ENCODE results near the gene PERP. TPM values are rescaled to one million over a fixed set of nuclear protein-coding genes. Genes with fewer than 3 reads are reported as not detected.

PERP gene
- total RNA-seq, 6 experiments from 2014 or later = 27.9 to 61.6 (median 45.7) TPM

GRCh38 chr6:138113588-138114210 lies 6.5 kb upstream of the PERP start:
- no peaks in the 10 kb centered on the region for H3K27me3 ChIP-seq
- no peak for DNase-seq
- intact Hi-C loops (cut with DNase I) = loop anchor here in 1 of 2 donors (10.0 kb wide), 2 partner anchors 109 to 171 kb away; no protein-coding TSS in a partner anchor
- no peaks in the 10 kb centered on the region for H3K36me3 ChIP-seq
- H3K4me1 ChIP-seq = no peaks in the 10 kb centered on the region
- no peak overlapping the region for H3K27ac ChIP-seq
- 69% methylated on average over 3 of the region's 3 CpGs for WGBS (ENCODE audit: insufficient coverage, low coverage, low lambda C conversion rate, missing lambda C conversion rate)
- no peaks in the 10 kb centered on the region for H3K9me3 ChIP-seq
- ATAC-seq = no peak
- H3K4me3 ChIP-seq = no peak overlapping the region
- TF ChIP-seq CTCF (IDR thresholded peaks at IDR 0.05) (no peak), POLR2A (IDR thresholded peaks at IDR 0.05) (no peak)

- 42% methylated on average over 3 of the region's 3 CpGs for WGBS (ENCODE audit: insufficient coverage, low coverage, low lambda C conversion rate, missing lambda C conversion rate)
- TF ChIP-seq POLR2A (IDR thresholded peaks at IDR 0.05) (no peak), CTCF (IDR thresholded peaks at IDR 0.05) (no peak)
- no peaks in the 10 kb centered on the region for H3K36me3 ChIP-seq
- H3K4me3 ChIP-seq = no peak overlapping the region
- H3K9me3 ChIP-seq = no peaks in the 10 kb centered on the region
- no peak overlapping the region for H3K27ac ChIP-seq
- ATAC-seq (no peak), DNase-seq (no peak)
- intact Hi-C loops (cut with DNase I) = loop anchor here in 1 of 2 donors (10.0 kb wide), 2 partner anchors 105 to 175 kb away; no protein-coding TSS in a partner anchor
- no peaks in the 10 kb centered on the region for H3K27me3 ChIP-seq
- H3K4me1 ChIP-seq = peaks cover 0 to 7% (median 3%) of the 10 kb centered on the region in 4 donors
These were observed 3.0 kb upstream of the PERP start for GRCh38 chr6:138110229-138110628.

- Histone ChIP-seq H3K36me3 (no peaks in the 10 kb centered on the region), H3K27ac (no peak overlapping the region), H3K9me3 (no peaks in the 10 kb centered on the region), H3K4me3 (no peak overlapping the region), H3K4me1 (peaks cover 0 to 13% (median 3%) of the 10 kb centered on the region in 4 donors), H3K27me3 (no peaks in the 10 kb centered on the region)
- peak in 2 of 3 donors; percentile 34 to 61 for DNase-seq
- 31% methylated on average over 5 of the region's 7 CpGs for WGBS (ENCODE audit: insufficient coverage, low coverage, low lambda C conversion rate, missing lambda C conversion rate)
- peak; percentile 96 to 99 (median 97) for TF ChIP-seq CTCF (IDR thresholded peaks at IDR 0.05)
- TF ChIP-seq POLR2A (IDR thresholded peaks at IDR 0.05) = no peak
- no peak for ATAC-seq
- intact Hi-C loops (cut with DNase I) = loop anchor here in 1 of 2 donors (5.0 kb wide), 1 partner anchor 107 kb away; no protein-coding TSS in a partner anchor
These were observed 2.1 kb upstream of the PERP start for GRCh38 chr6:138109042-138109997.

- intact Hi-C loops (cut with DNase I) = loop anchor here in 1 of 2 donors (5.0 kb wide), 1 partner anchor 106 kb away; no protein-coding TSS in a partner anchor
These were observed 753 bp upstream of the PERP start for GRCh38 chr6:138107752-138108592.

More at GRCh38 chr6:138107752-138108592, 753 bp upstream of the PERP start:
- Histone ChIP-seq H3K36me3 (no peaks in the 10 kb centered on the region), H3K9me3 (no peaks in the 10 kb centered on the region), H3K27me3 (no peaks in the 10 kb centered on the region), H3K27ac (peak overlapping the region; percentile 86 to 95 (median 91)), H3K4me1 (peaks cover 0 to 13% (median 3%) of the 10 kb centered on the region in 4 donors), H3K4me3 (peak overlapping the region; percentile 63 to 69 (median 67))
- ATAC-seq (peak; percentile 68 to 85 (median 76)), DNase-seq (peak; percentile 83 to 91 (median 91))
- TF ChIP-seq POLR2A (IDR thresholded peaks at IDR 0.05) (no peak), CTCF (IDR thresholded peaks at IDR 0.05) (no peak)
- WGBS (ENCODE audit: insufficient coverage, low coverage, low lambda C conversion rate, missing lambda C conversion rate) = 4% methylated on average over 18 of the region's 24 CpGs

Data from right lobe of liver (tissue), 6 donors.